HEK293 (cell line): ENCODE data around the gene PTTG2.

Source experiments
- CTCF ChIA-PET: fragments of 350-600 bp; formaldehyde crosslinking; extraction: SDS; loops from one replicate; lab custom pipeline; 2021; ENCODE audit warnings: antibody characterized with exemption; lab: Yijun Ruan, JAX
- POLR2A ChIA-PET: fragments of 300-600 bp; formaldehyde crosslinking; extraction: SDS; loops from one replicate; lab custom pipeline; 2020; ENCODE audit warnings: antibody characterized with exemption, inconsistent platforms; lab: Yijun Ruan, JAX
- H3K27ac ChIP-seq: fragments of 200-500 bp; sonication (Bioruptor generic); 2 replicates; pipeline ENCODE4 v1.5.1; 2014; ENCODE audit warnings: low read depth, low read length, control low read depth, inconsistent platforms; ENCODE audit errors: extremely low read depth
- H3K36me3 ChIP-seq, 2 experiments: fragments of 200-500 bp in 1 of 2; sonication (Bioruptor generic) in 1 of 2; 1 replicate in 1 of 2; 2 replicates in 1 of 2; pipeline ENCODE4 v1.5.1; 2014 to 2017; ENCODE audit warnings: inconsistent platforms in 2 of 2, low read length in 2 of 2; ENCODE audit not compliant: control insufficient read depth in 2 of 2, insufficient read depth in 1 of 2
- H3K4me1 ChIP-seq: fragments of 200-500 bp; sonication (Bioruptor generic); 2 replicates; pipeline ENCODE4 v1.5.1; 2014; ENCODE audit warnings: mild to moderate bottlenecking, low read length, inconsistent platforms; ENCODE audit not compliant: control insufficient read depth, insufficient read depth
- H3K4me3 ChIP-seq: 2 replicates; pipeline ENCODE4 v1.5.1; 2011; ENCODE audit warnings: low read depth, mild to moderate bottlenecking, control low read depth, low read length, moderate library complexity
- H3K9me3 ChIP-seq: fragments of 200-500 bp; sonication (Bioruptor generic); 2 replicates; pipeline ENCODE4 v1.5.1; 2014; ENCODE audit warnings: low read depth, low read length, inconsistent platforms; ENCODE audit not compliant: control insufficient read depth, insufficient read depth
- BCL11B ChIP-seq: fragments of 450-650 bp; formaldehyde crosslinking; IDR thresholded peaks from 2 replicates; pipeline ENCODE4 v1.5.1; 2016; ENCODE audit warnings: low read depth, missing biosample characterization, missing genetic modification characterization
- MZF1 ChIP-seq: fragments of 450-650 bp; formaldehyde crosslinking; IDR thresholded peaks from 2 replicates; pipeline ENCODE4 v1.5.1; 2017; ENCODE audit warnings: missing biosample characterization, missing genetic modification characterization, borderline replicate concordance
- SP7 ChIP-seq: fragments of 450-650 bp; formaldehyde crosslinking; IDR thresholded peaks from 2 replicates; pipeline ENCODE4 v1.5.1; 2016; ENCODE audit warnings: missing biosample characterization, missing genetic modification characterization
- WT1 ChIP-seq: fragments of 450-650 bp; formaldehyde crosslinking; IDR thresholded peaks from 2 replicates; pipeline ENCODE4 v1.5.1; 2016; ENCODE audit warnings: missing biosample characterization, missing genetic modification characterization
- YY2 ChIP-seq: fragments of 450-650 bp; formaldehyde crosslinking; IDR thresholded peaks from 2 replicates; pipeline ENCODE4 v1.5.1; 2016; ENCODE audit warnings: missing biosample characterization, missing genetic modification characterization
- ZBTB1 ChIP-seq: fragments of 450-650 bp; formaldehyde crosslinking; IDR thresholded peaks from 2 replicates; pipeline ENCODE4 v1.5.1; 2016; ENCODE audit warnings: missing biosample characterization, missing genetic modification characterization
- ZBTB17 ChIP-seq: fragments of 450-650 bp; formaldehyde crosslinking; IDR thresholded peaks from 2 replicates; pipeline ENCODE4 v1.5.1; 2016; ENCODE audit warnings: missing biosample characterization, missing genetic modification characterization
- ZFP37 ChIP-seq: fragments of 450-650 bp; formaldehyde crosslinking; IDR thresholded peaks from 2 replicates; pipeline ENCODE4 v1.5.1; 2016; ENCODE audit warnings: missing biosample characterization, missing genetic modification characterization
- ZNF138 ChIP-seq: fragments of 450-650 bp; formaldehyde crosslinking; IDR thresholded peaks from 2 replicates; pipeline ENCODE4 v1.5.1; 2016; ENCODE audit warnings: missing biosample characterization, missing genetic modification characterization, borderline replicate concordance
- ZNF16 ChIP-seq: fragments of 450-650 bp; formaldehyde crosslinking; IDR thresholded peaks from 2 replicates; pipeline ENCODE4 v1.5.1; 2016; ENCODE audit warnings: low read depth, missing biosample characterization, missing genetic modification characterization
- ZNF169 ChIP-seq: fragments of 450-650 bp; formaldehyde crosslinking; IDR thresholded peaks from 2 replicates; pipeline ENCODE4 v1.5.1; 2016; ENCODE audit warnings: missing biosample characterization, missing genetic modification characterization
- ZNF174 ChIP-seq: fragments of 450-650 bp; formaldehyde crosslinking; IDR thresholded peaks from 2 replicates; pipeline ENCODE4 v1.5.0; 2017; ENCODE audit warnings: missing biosample characterization, mild to moderate bottlenecking, missing genetic modification characterization
- ZNF175 ChIP-seq: fragments of 450-650 bp; formaldehyde crosslinking; IDR thresholded peaks from 2 replicates; pipeline ENCODE4 v1.5.1; 2016; ENCODE audit warnings: missing biosample characterization, missing genetic modification characterization
- ZNF18 ChIP-seq: fragments of 450-650 bp; formaldehyde crosslinking; IDR thresholded peaks from 2 replicates; pipeline ENCODE4 v1.5.1; 2016; ENCODE audit warnings: missing biosample characterization, missing genetic modification characterization
- ZNF184 ChIP-seq: fragments of 450-650 bp; IDR thresholded peaks from 2 replicates; pipeline ENCODE4 v1.5.1; 2018; ENCODE audit warnings: missing biosample characterization, mild to moderate bottlenecking, missing genetic modification characterization
- ZNF202 ChIP-seq: fragments of 450-650 bp; formaldehyde crosslinking; IDR thresholded peaks from 2 replicates; pipeline ENCODE4 v1.5.1; 2016; ENCODE audit warnings: missing biosample characterization, missing genetic modification characterization, borderline replicate concordance
- ZNF26 ChIP-seq: fragments of 450-650 bp; formaldehyde crosslinking; IDR thresholded peaks from 2 replicates; pipeline ENCODE4 v1.5.1; 2016; ENCODE audit warnings: missing biosample characterization, missing genetic modification characterization
- ZNF266 ChIP-seq: fragments of 450-650 bp; formaldehyde crosslinking; IDR thresholded peaks from 2 replicates; pipeline ENCODE4 v1.5.1; 2016; ENCODE audit warnings: missing biosample characterization, missing genetic modification characterization, low read depth
- ZNF501 ChIP-seq: fragments of 450-650 bp; formaldehyde crosslinking; IDR thresholded peaks from 2 replicates; pipeline ENCODE4 v1.5.1; 2016; ENCODE audit warnings: missing biosample characterization, missing genetic modification characterization
- ZNF513 ChIP-seq: fragments of 450-650 bp; IDR thresholded peaks from 2 replicates; pipeline ENCODE4 v1.5.1; 2018; ENCODE audit warnings: missing biosample characterization, missing genetic modification characterization
- ZNF530 ChIP-seq: fragments of 450-650 bp; formaldehyde crosslinking; IDR thresholded peaks from 2 replicates; pipeline ENCODE4 v1.5.1; 2016; ENCODE audit warnings: low read depth, missing biosample characterization, missing genetic modification characterization
- ZNF654 ChIP-seq: fragments of 450-650 bp; formaldehyde crosslinking; IDR thresholded peaks from 2 replicates; pipeline ENCODE4 v1.5.1; 2016; ENCODE audit warnings: low read depth, missing biosample characterization, missing genetic modification characterization
- ZNF747 ChIP-seq: fragments of 450-650 bp; formaldehyde crosslinking; IDR thresholded peaks from 2 replicates; pipeline ENCODE4 v1.5.1; 2016; ENCODE audit warnings: missing biosample characterization, missing genetic modification characterization
- ZNF843 ChIP-seq: fragments of 450-650 bp; formaldehyde crosslinking; IDR thresholded peaks from 2 replicates; pipeline ENCODE4 v1.5.1; 2016; ENCODE audit warnings: missing biosample characterization, missing genetic modification characterization
- ZSCAN16 ChIP-seq: fragments of 450-650 bp; formaldehyde crosslinking; IDR thresholded peaks from 2 replicates; pipeline ENCODE4 v1.5.1; 2016; ENCODE audit warnings: missing biosample characterization, missing genetic modification characterization

The PTTG2 gene

GRCh38 chr4:37951461-37952352 lies 8.5 kb upstream of the PTTG2 start:
- TF ChIP-seq ZNF513 (tag by site-specific recombination) (no peak), ZNF175 (tag by site-specific recombination) (no peak), ZBTB17 (tag by site-specific recombination) (no peak), ZFP37 (tag by site-specific recombination) (no peak), YY2 (no peak), SP7 (tag by site-specific recombination) (no peak), ZNF18 (no peak), ZNF202 (no peak), ZSCAN16 (tag by site-specific recombination) (no peak), ZNF843 (no peak), ZNF501 (tag by site-specific recombination) (no peak), WT1 (tag by site-specific recombination) (no peak), ZNF26 (no peak), ZNF266 (tag by site-specific recombination) (no peak), BCL11B (tag by site-specific recombination) (no peak), ZNF174 (tag by site-specific recombination) (no peak), ZNF138 (no peak), ZNF530 (tag by site-specific recombination) (no peak)
- Histone ChIP-seq H3K36me3 (no peaks in the 10 kb centered on the region), H3K9me3 (no peaks in the 10 kb centered on the region), H3K4me1 (no peaks in the 10 kb centered on the region), H3K4me3 (no peak overlapping the region), H3K27ac (no peak overlapping the region)
- ChIA-PET CTCF (interaction anchor here (0.8 to 1.0 kb wide), 2 partner anchors 11 to 20 kb away, joined by 3 read pairs; no protein-coding TSS in a partner anchor), POLR2A (no interaction called here)

GRCh38 chr4:37953156-37953555 lies 7.0 kb upstream of the PTTG2 start:
- Histone ChIP-seq H3K36me3 (no peaks in the 10 kb centered on the region), H3K4me1 (no peaks in the 10 kb centered on the region), H3K9me3 (no peaks in the 10 kb centered on the region), H3K27ac (no peak overlapping the region), H3K4me3 (no peak overlapping the region)
- POLR2A ChIA-PET = no interaction called here
- TF ChIP-seq MZF1 (tag by site-specific recombination) (no peak), ZNF747 (tag by site-specific recombination) (no peak), ZNF16 (tag by site-specific recombination) (no peak), ZNF184 (tag by site-specific recombination) (no peak), ZBTB1 (tag by site-specific recombination) (no peak), ZNF654 (tag by site-specific recombination) (no peak), ZNF169 (no peak)
- CTCF ChIA-PET = interaction anchor here (0.6 kb wide), 1 partner anchor 35 kb away, joined by 3 read pairs; no protein-coding TSS in a partner anchor
